ENCODE results near the gene ACAP1. TPM values are rescaled to one million over a fixed set of nuclear protein-coding genes. Genes with fewer than 3 reads are reported as not detected.
"Not testable (repeated sequence)": the region's sequence is repeated elsewhere in the genome, so short reads cannot be mapped to it uniquely, and the experiment has no call there.

ACAP1 gene
- total RNA-seq, 2 experiments from 2014 or later, result 727 to 775 TPM

DNA sequence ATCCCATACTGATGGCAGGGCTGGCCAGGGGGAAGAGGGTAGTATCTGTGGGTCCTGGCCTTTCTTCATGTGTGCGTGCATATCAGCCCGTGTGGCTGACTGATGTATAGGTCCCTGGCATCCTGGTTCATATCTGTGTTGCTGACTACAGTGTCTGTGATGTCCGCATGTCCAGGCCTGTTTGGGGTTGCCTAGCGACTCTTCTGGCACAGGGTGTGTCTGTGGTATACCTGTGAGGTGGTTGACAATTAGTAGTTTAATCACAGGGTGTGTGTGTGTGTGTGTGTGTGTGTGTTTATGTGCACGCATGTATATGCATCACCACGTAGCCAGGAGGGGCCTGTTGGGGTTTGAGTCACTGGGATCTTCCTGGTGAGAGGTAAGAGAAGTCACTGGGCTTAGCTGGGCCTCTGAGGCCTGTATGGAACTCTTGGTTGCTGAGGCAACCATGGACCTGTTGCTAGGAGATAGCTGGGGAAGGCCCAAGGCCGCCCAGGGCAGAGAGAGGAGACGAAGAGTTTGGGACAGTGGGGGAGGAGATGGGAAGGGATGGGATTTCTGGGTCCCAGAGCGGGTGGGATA, 18.0 kb downstream of the ACAP1 start:
- Mint-ChIP-seq H3K36me3 (ENCODE audit: low read depth) (peaks cover 26% of the 10 kb centered on the region), H3K4me1 (peaks cover 54% of the 10 kb centered on the region), H3K4me3 (no peak overlapping the region), H3K27ac (peak overlapping the region; percentile 71), H3K9me3 (no peaks in the 10 kb centered on the region), H3K27me3 (no peaks in the 10 kb centered on the region)
- peak; percentile 30 for DNase-seq
- ChIA-PET CTCF (interaction anchor here (0.6 to 5.0 kb wide), 11 partner anchors 18 to 319 kb away, joined by 3 to 45 read pairs (median 6); partner anchors contain the start of genes ACAP1, TMEM102 and TNK1), POLR2A (no interaction called here)

DNA sequence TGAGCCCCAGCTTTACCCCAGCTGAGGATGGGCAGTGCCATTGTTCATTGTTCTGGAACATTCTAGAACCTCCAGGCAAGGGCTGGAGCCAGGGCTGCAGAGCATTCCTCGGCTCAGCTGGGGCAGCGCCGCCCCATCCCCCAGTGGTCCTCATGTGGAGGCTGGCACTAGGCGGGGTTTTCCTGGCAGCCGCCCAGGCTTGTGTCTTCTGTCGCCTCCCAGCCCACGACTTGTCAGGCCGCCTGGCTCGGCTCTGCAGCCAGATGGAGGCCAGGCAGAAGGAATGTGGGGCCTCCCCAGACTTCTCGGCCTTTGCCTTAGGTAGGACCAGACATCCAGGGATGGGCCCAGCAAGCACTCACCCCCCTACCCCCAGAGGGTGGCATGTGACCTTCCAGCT, 18.7 kb downstream of the ACAP1 start, which contains the start of gene TMEM95:
TMEM95 (plus strand) TSS at position 104 of the 400 bp plus-strand sequence; CDS start at position 153, 49 bp downstream.
- POLR2A ChIA-PET, result no interaction called here
- H3K4me3 Mint-ChIP-seq, result no peak within 1 kb of the TSS
- no peak for DNase-seq
- peaks cover 47% of the 10 kb centered on the region for H3K4me1 Mint-ChIP-seq
- H3K27ac Mint-ChIP-seq, result peak within 1 kb of the TSS; percentile 71
- H3K9me3 Mint-ChIP-seq, result no peaks in the 10 kb centered on the region
- no peaks in the 10 kb centered on the region for H3K27me3 Mint-ChIP-seq
- CTCF ChIA-PET, result interaction anchor here (0.7 to 5.0 kb wide), 15 partner anchors 17 to 318 kb away, joined by 3 to 45 read pairs (median 5); partner anchors contain the start of genes ACAP1, NEURL4, SPEM2 and TMEM102
- peaks cover 19% of the 10 kb centered on the region for H3K36me3 Mint-ChIP-seq (ENCODE audit: low read depth)

DNA sequence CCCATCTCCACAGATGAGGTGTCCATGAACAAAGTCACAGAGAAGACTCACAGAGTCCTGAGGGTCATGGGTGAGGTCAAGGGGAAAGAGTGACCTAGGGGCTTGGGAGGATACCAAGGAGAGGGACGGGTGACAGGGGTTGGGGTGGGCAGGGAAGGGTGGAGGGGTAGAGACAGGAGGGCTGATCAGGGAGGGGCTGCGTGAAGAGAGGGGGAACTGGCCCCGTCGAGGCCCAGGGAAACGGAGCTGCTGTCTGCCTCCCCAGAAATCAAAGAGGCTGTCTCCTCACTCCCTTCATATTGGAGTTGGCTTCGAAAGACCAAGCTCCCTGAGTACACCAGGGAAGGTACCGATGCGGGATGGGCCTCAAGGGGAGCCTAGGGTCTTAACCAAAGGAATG, 19.2 kb downstream of the ACAP1 start:
- Mint-ChIP-seq H3K4me1 (peaks cover 43% of the 10 kb centered on the region), H3K27ac (no peak overlapping the region), H3K9me3 (no peaks in the 10 kb centered on the region), H3K27me3 (no peaks in the 10 kb centered on the region), H3K4me3 (no peak overlapping the region), H3K36me3 (ENCODE audit: low read depth) (peaks cover 19% of the 10 kb centered on the region)
- POLR2A ChIA-PET, result interaction anchor here (1.1 kb wide), 1 partner anchor 19 kb away, joined by 4 read pairs; the partner anchor contains the start of gene ACAP1
- no peak for DNase-seq
- CTCF ChIA-PET, result interaction anchor here (0.6 to 5.0 kb wide), 28 partner anchors 12 to 332 kb away, joined by 3 to 45 read pairs (median 4); partner anchors contain the start of genes ACAP1, MPDU1, NEURL4 and SPEM2

DNA sequence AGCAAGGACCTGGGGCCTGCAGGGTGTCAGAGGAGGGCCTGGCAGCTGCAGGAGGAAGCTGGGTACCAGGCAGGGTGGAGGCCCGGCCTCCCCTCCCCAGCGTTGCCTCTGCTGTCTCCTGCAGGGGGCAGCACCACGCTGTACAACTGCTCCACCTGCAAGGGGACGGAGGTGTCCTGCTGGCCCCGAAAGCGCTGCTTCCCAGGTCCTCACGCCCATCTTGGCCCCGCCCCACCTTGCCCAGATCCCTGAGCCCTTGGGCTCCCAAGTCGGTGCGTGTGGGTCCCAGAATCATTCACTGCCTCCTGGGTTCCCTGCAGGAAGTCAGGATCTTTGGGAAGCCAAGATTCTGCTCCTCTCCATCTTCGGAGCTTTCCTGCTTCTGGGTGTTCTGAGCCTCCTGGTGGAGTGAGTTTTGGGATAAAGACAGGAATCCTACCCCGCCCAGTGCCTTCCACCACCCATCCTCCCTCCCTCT, 19.8 kb downstream of the ACAP1 start:
- Mint-ChIP-seq H3K27ac (no peak overlapping the region), H3K4me1 (peaks cover 38% of the 10 kb centered on the region), H3K36me3 (ENCODE audit: low read depth) (peaks cover 15% of the 10 kb centered on the region), H3K9me3 (no peaks in the 10 kb centered on the region), H3K4me3 (no peak overlapping the region), H3K27me3 (no peaks in the 10 kb centered on the region)
- POLR2A ChIA-PET, result interaction anchor here (1.1 kb wide), 1 partner anchor 20 kb away, joined by 4 read pairs; the partner anchor contains the start of gene ACAP1
- peak; percentile 90 for DNase-seq
- CTCF ChIA-PET, result interaction anchor here (0.6 to 5.0 kb wide), 28 partner anchors 12 to 1597 kb away, joined by 3 to 45 read pairs (median 4); partner anchors contain the start of genes ACAP1, MPDU1, NEURL4 and PLSCR3

DNA sequence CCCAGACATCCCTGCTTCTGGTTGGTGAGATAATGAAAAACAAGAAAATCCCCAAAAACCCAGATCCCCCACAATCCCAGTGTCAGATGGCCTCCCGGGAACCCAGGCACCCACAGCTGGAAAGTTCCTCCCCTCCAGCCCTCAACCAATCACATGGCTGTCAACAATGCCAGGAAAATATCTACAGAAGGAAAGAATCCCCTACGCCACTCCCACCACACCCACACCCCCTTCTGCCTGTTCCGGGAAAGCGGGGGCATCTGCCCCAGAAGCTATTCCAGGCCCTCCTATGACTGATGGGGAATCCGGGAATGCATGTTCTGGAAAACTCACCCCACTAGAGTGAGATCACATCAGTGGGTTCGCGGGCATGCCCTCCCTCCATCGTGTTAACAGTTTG, 20.4 kb downstream of the ACAP1 start:
- POLR2A ChIA-PET, result no interaction called here
- Mint-ChIP-seq H3K9me3 (no peaks in the 10 kb centered on the region), H3K27ac (no peak overlapping the region), H3K36me3 (ENCODE audit: low read depth) (peaks cover 12% of the 10 kb centered on the region), H3K4me3 (no peak overlapping the region), H3K27me3 (no peaks in the 10 kb centered on the region), H3K4me1 (peaks cover 35% of the 10 kb centered on the region)
- CTCF ChIA-PET, result interaction anchor here (0.7 to 5.0 kb wide), 14 partner anchors 13 to 1596 kb away, joined by 3 to 45 read pairs (median 6); partner anchors contain the start of genes ACAP1, MPDU1, PLSCR3 and SENP3
- DNase-seq, result no peak

DNA sequence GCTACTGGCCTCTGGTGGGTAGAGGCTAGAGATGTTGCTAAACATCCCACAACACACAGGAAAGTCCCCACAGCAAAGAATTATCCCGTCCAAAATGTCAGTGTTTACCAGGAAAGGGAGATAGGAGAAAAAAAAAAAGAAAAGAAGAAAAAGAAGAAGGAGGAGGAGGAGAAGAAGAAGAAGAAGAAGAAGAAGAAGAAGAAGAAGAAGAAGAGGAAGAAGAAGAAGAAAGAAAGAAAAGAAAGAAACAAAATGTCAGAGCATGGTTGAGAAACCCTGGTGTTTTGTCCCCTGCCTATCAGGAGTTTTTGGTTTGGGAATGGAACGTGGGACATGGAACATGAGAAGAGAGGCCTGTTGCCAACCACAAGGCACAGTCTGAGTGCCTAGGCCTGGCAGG, 21.1 kb downstream of the ACAP1 start:
- Mint-ChIP-seq H3K9me3 (no peaks in the 10 kb centered on the region), H3K27me3 (no peaks in the 10 kb centered on the region), H3K27ac (no peak overlapping the region), H3K4me1 (peaks cover 32% of the 10 kb centered on the region), H3K4me3 (no peak overlapping the region), H3K36me3 (ENCODE audit: low read depth) (peaks cover 9% of the 10 kb centered on the region)
- DNase-seq, result no peak
- CTCF ChIA-PET, result interaction anchor here (1.1 to 3.6 kb wide), 4 partner anchors 17 to 203 kb away, joined by 3 to 17 read pairs (median 6); partner anchors contain the start of genes PLSCR3, SENP3 and TNK1
- POLR2A ChIA-PET, result no interaction called here

DNA sequence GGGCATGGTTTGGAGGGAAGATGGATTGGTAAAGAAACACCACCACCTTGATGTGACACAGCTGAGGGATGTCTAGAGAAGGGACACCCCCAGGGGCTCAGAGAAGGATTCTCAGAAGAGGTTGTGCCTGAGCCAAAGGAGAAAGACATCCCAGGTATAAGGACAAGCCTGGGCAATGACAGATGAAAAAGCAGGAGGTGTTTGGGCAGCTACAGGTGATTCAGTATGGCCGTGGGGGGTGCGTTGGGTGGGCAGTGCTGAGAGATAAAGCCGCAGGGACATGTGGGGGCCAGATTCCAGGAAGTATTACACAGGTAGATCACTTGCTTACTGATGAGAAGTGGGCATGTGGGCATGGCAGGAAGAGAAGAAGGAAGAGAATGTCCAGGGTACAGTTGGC, 25.6 kb downstream of the ACAP1 start:
- ChIA-PET POLR2A (no interaction called here), CTCF (interaction anchor here (1.0 to 2.0 kb wide), 2 partner anchors 11 to 75 kb away, joined by 3 to 4 read pairs; no protein-coding TSS in a partner anchor)
- Mint-ChIP-seq H3K4me1 (no peaks in the 10 kb centered on the region), H3K9me3 (no peaks in the 10 kb centered on the region), H3K36me3 (ENCODE audit: low read depth) (no peaks in the 10 kb centered on the region), H3K27ac (no peak overlapping the region), H3K4me3 (no peak overlapping the region), H3K27me3 (no peaks in the 10 kb centered on the region)
- no peak for DNase-seq

DNA sequence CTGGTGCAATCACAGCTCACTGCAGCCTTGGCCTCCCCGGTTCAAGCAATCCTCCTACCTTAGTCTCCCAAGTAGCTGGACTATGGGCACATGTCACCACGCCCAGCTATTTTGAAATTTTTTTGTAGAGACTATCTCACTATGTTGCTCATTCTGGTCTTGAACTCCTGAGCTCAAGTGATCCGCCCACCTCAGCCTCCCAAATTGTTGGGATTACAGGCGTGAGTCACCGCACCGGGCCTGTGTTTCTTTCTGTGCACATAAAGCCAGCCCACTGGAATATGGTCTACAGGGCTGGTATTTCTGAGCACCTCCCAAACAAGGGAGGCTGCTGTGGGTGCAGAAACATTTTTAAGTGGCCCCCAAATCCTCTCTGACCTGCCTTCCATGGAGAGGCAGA, 27.0 kb downstream of the ACAP1 start:
- H3K27ac Mint-ChIP-seq, result no peak overlapping the region
- no peak overlapping the region for H3K4me3 Mint-ChIP-seq
- ChIA-PET CTCF (interaction anchor here (2.0 kb wide), 1 partner anchor 74 kb away, joined by 4 read pairs; no protein-coding TSS in a partner anchor), POLR2A (no interaction called here)
- no peaks in the 10 kb centered on the region for H3K9me3 Mint-ChIP-seq
- no peaks in the 10 kb centered on the region for H3K4me1 Mint-ChIP-seq
- no peaks in the 10 kb centered on the region for H3K27me3 Mint-ChIP-seq
- DNase-seq, result no peak
- H3K36me3 Mint-ChIP-seq (ENCODE audit: low read depth), result no peaks in the 10 kb centered on the region

DNA sequence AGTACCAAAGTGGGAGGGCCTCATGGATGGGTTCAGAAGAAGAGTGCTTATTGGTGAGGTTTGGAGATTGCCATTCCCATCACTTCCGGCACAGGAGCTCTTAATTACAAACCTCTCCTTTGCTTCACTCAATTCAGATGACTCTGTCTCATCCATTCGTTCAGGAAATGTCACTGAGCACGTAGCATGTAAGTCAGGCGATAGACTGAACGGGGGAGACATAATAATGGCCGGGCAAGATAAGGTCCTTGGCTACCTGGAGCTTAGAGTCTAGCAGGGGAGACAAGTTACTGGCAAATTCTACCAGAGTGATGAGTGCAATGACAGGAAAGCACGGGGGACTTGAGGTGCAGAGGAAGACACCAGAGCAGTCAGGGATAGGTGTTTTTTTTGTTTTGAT, 29.6 kb downstream of the ACAP1 start:
- H3K27me3 Mint-ChIP-seq, result not testable (repeated sequence)

DNA sequence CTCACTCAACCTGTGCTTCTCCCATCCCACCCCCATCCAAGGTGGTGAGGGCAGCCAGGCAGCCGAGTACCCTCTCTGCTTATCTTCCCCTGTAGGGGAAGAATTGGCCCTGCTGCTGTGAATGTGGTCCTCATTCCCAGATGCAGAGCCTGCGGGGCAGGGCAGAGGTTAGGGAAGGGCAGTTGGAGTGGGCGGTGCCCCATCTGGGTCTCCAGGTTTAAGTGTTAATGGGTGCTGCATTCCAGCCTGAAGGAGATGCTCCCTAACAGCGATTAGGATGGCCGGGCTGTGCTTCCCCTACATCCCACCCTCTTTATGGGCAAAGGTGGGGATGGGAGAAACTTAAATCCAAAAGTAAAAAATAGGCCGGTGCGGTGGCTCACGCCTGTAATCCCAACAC, 30.8 kb downstream of the ACAP1 start:
- H3K27ac Mint-ChIP-seq, result no peak overlapping the region
- DNase-seq, result no peak
- H3K27me3 Mint-ChIP-seq, result peaks cover 4% of the 10 kb centered on the region
- H3K36me3 Mint-ChIP-seq (ENCODE audit: low read depth), result no peaks in the 10 kb centered on the region
- ChIA-PET CTCF (interaction anchor here (0.6 to 0.7 kb wide), 2 partner anchors 248 to 346 kb away, joined by 3 to 4 read pairs; no protein-coding TSS in a partner anchor), POLR2A (no interaction called here)
- H3K9me3 Mint-ChIP-seq, result no peaks in the 10 kb centered on the region
- H3K4me3 Mint-ChIP-seq, result no peak overlapping the region
- no peaks in the 10 kb centered on the region for H3K4me1 Mint-ChIP-seq

More for the DNA sequence above, 29.6 kb downstream of the ACAP1 start:
- not testable (repeated sequence) for H3K9me3 Mint-ChIP-seq; H3K4me1 Mint-ChIP-seq; H3K27ac Mint-ChIP-seq; DNase-seq; H3K4me3 Mint-ChIP-seq; H3K36me3 Mint-ChIP-seq (ENCODE audit: low read depth)
- ChIA-PET CTCF (interaction anchor here (0.6 to 1.2 kb wide), 4 partner anchors 14 to 223 kb away, joined by 3 to 4 read pairs (median 3); partner anchors contain the start of gene TMEM256), POLR2A (interaction anchor here (0.5 kb wide), 1 partner anchor 125 kb away, joined by 3 read pairs; no protein-coding TSS in a partner anchor)

DNA sequence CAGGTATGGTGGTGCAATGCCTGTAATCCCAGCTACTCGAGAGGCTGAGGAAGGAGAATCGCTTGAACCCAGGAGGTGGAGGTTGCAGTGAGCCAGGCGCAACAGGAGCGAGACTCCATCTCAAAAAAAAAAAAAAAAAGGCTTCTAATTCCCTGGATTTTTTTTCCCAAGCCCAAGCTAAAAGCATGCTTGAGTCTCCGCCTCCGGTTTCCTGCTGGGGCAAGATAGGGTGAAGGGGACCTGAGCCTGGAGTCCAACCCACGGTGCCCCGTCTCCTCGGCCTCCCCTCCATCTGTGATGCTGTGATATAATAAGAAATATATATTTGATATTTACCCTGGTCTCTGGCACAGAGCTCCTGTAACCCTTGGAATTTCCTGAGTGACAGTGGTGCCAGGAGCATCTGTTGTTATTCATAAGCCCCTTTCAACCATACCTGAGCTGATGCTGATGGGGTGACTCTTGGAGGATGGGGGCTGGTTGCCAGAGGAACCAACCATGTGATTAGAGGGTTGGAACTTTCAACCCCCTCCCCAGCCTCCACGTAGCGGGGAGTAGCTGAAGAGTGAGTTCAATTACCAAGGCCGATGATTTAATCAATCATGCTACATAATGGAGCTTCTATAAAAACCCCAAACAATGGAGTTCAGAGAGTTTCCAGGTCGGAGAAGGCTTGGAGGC, 31.7 kb downstream of the ACAP1 start:
- H3K9me3 Mint-ChIP-seq, result no peaks in the 10 kb centered on the region
- no peaks in the 10 kb centered on the region for H3K4me1 Mint-ChIP-seq
- H3K27me3 Mint-ChIP-seq, result peaks cover 4% of the 10 kb centered on the region
- CTCF ChIA-PET, result interaction anchor here (1.1 kb wide), 1 partner anchor 26 kb away, joined by 3 read pairs; the partner anchor contains the start of gene PLSCR3
- DNase-seq, result no peak
- H3K27ac Mint-ChIP-seq, result no peak overlapping the region
- H3K4me3 Mint-ChIP-seq, result no peak overlapping the region
- no peaks in the 10 kb centered on the region for H3K36me3 Mint-ChIP-seq (ENCODE audit: low read depth)
- POLR2A ChIA-PET, result no interaction called here

DNA sequence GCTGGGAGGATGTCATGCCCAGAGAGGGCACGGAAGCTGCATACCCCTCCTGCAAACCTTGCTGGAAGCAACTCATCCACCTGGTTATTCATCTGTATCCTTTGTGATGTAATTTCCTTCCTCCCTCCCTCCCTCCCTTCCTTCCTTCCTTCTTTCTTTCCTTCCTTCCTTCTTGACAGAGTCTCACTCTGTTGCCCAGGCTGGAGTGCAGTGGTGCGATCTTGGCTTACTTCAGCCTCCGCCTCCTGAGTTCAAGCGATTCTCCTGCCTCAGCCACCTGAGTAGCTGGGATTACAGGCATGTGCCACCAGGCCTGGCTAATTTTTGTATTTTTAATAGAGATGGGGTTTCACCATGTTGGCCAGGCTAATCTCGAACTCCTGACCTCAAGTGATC, 32.3 kb downstream of the ACAP1 start:
- H3K4me3 Mint-ChIP-seq; POLR2A ChIA-PET; H3K36me3 Mint-ChIP-seq (ENCODE audit: low read depth); DNase-seq; H3K9me3 Mint-ChIP-seq; H3K27me3 Mint-ChIP-seq; H3K27ac Mint-ChIP-seq; H3K4me1 Mint-ChIP-seq: not testable (repeated sequence)
- CTCF ChIA-PET, result interaction anchor here (1.1 kb wide), 1 partner anchor 26 kb away, joined by 3 read pairs; the partner anchor contains the start of gene PLSCR3

Data from activated CD4-positive, alpha-beta T cell treated with anti-CD3 and anti-CD28 coated beads, Interleukin-2, amount 10 ng/mL, durations not matched to agents 7 days and 5 days (primary cell).